Ramos (cell line): ENCODE measurements around the gene DDX23.

Experiments
- in situ Hi-C: fragments of 300-500 bp; cut with MboI; formaldehyde crosslinking; loops from one replicate; pipeline ENCODE4 v1.14.3; 2022; ENCODE audit warnings: low sequenced_read_pairs; ENCODE audit not compliant: unreplicated experiment

DDX23 gene

DNA sequence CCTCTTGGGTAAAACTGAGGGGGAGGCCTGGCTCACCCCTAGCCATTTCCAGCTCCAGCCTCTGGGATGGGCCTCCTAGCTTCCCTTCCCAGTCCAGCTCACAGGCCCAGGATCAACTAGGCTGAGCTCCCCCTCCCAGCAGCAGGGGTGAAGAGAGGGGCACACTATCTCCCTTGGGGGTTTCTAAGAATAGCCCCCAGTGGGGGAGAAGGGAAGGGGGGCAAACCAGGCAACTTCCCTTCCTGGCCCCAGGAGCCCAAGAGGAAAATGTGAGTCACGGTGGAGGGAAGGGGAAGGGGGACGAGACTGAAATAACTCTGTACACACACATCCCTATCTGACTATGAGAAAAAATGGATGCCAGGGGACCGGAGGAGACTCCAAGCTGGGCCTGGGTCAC lies 72.1 kb downstream of the DDX23 start:
- in situ Hi-C loops, result no loop called here
